Activated T-cell treated with anti-CD3 and anti-CD28 coated beads, Interleukin-2, amount 50 U/mL, for 1 hour (primary cell): Measurements from ENCODE around the gene RAB26.
A peak's percentile ranks its signal among the peaks of the same experiment; 100 is the strongest.
"Not testable (repeated sequence)": the region's sequence is repeated elsewhere in the genome, so short reads cannot be mapped to it uniquely, and the experiment has no call there.

Experiments used
- DNase-seq: peaks from one replicate; pipeline ENCODE4 v3.0.0-alpha.2; 2020

RAB26 gene

DNA sequence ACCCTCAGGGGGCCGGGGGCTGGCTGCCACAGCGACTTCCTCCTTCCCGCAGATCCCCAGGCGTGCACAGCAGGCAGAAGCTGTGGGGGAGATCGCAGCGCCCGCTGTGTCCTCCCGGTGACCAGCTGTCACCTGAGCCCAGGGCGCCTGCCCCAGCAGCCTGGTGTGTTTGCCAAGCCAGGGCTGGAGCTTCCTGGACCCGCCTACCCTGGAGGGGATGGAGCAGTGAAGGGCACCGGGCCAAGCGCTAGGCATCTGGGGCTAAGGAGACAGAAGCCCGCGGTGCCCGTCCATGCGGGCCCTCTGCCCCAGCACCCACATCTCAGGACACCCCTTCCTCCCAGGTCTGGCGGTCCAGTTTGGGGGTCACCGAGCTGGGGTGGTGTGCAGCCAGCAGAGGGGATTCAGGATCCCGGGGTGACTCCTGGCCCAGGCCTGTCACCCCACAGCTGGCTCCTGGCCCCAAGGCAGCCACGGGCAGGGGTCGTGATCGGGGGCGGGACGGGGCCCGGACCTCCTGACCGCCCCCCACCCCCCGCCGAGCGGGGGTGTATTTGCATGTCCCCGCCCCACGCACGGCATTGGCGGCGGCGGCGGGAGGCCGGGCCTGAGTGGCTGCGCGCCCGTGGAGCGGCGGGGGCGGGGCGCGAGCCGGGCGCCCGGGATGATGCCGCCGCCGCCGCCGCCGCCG is at the start of gene RAB26:
TSS of gene RAB26 (plus strand) at position 645 of the 691 bp plus-strand sequence. CDS start 159 bp downstream, outside the sequence.
- DNase-seq: peak; percentile 65

- not testable (repeated sequence) for DNase-seq
Measured at GRCh38 chr16:2101581-2101980, 46.8 kb upstream of the RAB26 start.

GRCh38 chr16:2102471-2102870 is 46.0 kb upstream of the RAB26 start:
- no peak for DNase-seq

GRCh38 chr16:2104464-2104863 is 44.0 kb upstream of the RAB26 start:
- not testable (repeated sequence) for DNase-seq

DNA sequence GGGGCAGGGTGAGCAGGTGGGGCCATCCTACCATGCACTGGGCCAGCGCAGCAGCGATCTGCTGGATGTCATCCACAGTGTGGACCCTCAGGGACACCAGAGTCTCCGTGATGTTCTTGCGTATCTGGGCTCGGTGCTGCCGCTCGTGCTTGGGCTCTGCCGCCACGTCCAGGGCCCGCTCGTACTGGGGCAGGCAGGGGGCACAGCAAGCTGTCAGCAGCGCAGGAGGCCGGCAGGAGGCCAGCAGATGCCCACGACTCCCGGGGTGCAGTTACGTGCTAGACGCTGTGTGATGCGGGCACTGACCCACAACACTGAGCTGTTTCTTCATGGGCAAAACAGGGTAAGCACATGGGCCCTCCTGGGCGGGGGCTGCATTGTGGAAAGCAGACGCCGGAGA is 43.1 kb upstream of the RAB26 start:
- DNase-seq: not testable (repeated sequence)

- DNase-seq: not testable (repeated sequence)
Measured at GRCh38 chr16:2105769-2106168, 42.7 kb upstream of the RAB26 start.

DNA sequence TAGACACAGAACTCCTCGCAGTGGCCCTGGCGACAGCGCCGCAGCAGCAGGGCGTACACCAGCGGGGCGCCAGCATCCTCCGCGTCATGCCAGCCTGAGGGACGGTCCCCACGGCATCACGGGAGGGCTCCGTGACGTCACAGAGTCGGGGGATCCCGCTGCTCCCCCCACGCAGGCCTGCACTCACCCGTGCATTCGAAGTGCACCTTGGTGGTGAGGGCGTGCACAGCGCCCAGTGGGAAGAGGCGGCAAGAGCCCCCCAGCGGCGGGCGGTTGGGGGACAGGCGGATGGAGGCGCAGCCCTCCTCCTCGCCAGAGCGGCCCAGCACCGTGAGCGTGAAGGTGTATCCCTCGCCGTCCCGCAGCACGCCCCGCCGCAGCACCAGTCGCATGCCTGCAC is 42.2 kb upstream of the RAB26 start:
- DNase-seq: not testable (repeated sequence)

GRCh38 chr16:2107121-2107790 is 41.2 kb upstream of the RAB26 start:
- DNase-seq: not testable (repeated sequence)

DNA sequence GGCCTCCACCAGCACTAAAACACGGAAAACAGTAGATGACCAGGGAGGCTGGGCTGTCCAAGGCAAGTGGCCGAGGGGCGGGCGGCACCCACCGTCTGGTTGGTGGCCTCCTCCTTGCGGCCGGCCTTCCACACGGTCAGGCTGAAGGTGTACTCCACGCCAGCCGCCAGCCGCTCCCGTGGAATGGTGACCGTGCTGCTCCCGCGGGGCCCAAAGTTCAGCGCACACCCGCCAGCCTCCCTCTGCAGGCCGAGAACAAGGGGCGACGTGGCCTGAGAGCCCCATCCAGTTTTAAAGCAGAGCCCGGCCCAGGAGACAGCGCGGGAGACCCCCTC is 40.7 kb upstream of the RAB26 start:
- DNase-seq: not testable (repeated sequence)

DNA sequence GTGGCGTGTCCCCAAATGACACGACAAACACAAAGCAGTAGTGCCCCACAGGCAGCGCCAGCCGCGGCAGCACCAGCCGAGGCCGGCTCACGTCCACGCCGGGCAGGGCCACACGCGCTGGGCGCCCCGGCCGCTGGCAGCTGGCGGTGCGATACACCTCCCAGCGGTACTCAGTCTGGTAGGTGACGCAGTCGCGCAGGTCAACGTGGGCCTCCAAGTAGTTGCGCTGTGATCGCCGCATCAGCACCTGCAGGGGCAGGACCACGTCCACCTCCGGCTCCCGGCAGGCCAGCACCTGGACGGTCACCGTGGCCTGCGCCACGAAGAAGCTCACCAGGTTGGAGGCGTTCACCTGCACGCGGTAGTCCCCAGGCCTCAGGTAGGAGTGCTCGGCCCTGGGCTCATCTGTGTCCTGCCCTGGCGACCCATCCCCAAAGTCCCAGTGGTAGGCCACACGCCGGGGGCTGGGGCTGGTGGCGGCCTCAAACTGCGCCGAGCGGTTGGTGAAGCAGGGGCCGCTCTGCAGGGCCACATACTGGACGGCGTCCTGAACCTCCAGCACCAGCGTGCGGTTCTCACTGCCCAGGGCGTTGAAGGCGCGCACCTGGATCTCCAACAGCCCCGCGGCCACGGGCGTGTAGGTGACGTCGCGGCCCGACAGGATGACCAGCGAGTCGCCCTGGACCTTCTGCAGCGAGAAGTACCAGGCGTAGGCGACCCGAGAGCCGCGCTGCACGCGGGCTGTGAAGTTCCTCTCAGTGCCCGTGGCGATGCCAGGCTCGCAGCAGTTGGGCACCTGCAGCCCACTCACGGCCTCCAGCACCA is 39.8 kb upstream of the RAB26 start:
- DNase-seq: not testable (repeated sequence)

DNA sequence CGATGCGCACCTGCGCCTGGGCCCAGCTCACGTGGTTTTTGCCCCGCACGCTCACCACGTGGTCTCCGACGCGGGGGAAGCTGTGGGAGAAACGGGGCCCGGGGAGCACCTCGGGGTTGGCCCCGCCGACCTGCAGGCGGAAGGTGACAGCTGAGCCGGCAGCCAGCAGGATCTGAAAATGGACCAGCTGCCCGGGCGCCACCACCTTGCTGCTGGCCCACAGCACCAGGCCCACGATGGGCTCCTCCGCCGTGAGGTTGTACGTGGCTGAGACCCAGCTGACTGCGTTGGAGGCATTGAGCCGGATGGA is 39.2 kb upstream of the RAB26 start:
- not testable (repeated sequence) for DNase-seq

DNA sequence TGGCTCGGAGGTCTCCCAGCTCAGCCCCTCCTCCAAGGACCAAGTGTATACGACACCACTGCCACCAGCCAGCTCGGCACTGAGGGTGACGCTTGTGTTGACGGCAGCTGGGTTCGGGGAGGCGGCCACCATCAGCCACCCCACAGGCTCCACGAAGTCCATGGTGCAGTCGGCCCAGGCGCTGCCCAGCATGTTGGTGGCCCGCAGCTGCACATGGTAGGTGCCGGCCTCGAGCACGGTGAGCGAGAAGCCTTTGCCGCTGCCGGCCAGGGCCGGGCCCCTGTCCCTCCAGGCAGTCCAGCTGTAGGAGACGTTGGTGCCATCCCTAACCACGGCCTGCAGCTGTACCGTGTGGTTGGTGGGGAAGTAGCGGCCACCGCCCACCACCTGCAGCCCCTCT is 38.6 kb upstream of the RAB26 start:
- not testable (repeated sequence) for DNase-seq

DNA sequence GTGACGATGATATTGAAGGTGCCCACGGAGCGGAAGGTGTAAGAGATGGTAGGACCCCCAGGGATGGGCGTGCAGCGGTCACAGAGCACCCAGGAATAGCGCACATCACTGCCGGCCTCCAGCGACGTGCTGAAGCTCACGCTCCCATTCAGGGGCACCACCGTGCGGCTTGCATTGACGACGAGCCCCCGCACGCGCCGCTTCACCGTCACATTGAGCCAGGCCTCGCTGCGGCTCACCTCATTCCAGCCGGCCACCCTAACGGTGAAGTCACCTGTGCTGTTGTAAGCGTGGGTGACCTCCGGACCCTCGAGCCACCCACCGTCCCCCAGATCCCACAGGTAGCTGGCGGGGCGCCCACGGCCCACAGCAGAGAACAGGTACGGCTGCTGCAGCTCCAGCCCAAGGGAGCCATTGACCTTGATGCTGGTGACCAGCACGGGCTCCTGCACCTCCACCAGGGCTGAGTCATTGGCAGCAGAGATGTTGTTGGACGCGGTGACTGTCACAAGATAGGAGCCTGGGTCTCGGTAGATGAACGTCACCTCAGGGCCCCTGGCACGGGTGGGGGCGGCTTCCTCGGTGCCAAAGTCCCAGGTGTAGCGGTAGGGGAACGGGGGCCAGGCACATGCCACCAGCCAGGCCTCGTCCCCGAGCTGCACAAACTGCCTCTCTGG is 38.0 kb upstream of the RAB26 start:
- DNase-seq: not testable (repeated sequence)

DNA sequence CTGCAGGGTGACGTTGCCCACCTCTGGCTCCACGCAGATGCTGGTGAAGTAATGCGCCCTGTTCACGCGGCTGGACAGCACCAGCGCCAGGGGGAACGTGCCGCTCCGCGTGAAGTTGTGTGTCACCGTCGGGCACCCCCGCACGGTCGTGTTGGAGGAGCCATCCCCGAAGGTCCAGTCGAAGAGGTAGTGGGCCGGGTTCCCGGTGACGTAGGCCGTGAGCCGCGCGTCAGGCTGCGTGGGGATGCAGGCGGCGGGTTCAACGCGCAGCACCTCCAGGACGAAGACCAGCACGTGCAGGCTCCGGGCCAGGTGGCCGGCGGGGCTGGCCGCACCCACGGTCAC is 37.4 kb upstream of the RAB26 start:
- not testable (repeated sequence) for DNase-seq

- not testable (repeated sequence) for DNase-seq
Measured at GRCh38 chr16:2111412-2112335, 36.8 kb upstream of the RAB26 start.

- not testable (repeated sequence) for DNase-seq
Measured at GRCh38 chr16:2112539-2113106, 35.8 kb upstream of the RAB26 start.

DNA sequence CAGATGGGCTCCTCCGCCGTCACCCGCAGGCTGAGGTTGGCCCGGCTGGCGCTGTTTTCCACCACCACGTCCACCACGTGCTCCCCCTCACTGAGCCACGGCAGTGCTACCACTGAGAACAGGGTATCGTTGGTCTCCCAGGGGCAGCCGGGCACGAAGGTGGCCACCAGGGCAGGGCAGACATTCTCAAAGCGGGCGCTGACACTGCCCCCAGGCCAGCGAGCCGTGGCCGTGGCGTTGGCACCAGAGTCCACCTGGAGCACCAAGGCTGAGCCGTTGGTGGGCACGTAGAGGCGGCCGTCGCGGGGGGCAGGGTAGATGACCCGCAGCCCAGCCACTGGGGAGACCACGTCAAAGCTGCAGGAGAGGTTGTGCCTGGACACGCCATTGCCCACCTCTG is 34.2 kb upstream of the RAB26 start:
- not testable (repeated sequence) for DNase-seq

GRCh38 chr16:2114885-2115590 is 33.4 kb upstream of the RAB26 start:
- DNase-seq: not testable (repeated sequence)

DNA sequence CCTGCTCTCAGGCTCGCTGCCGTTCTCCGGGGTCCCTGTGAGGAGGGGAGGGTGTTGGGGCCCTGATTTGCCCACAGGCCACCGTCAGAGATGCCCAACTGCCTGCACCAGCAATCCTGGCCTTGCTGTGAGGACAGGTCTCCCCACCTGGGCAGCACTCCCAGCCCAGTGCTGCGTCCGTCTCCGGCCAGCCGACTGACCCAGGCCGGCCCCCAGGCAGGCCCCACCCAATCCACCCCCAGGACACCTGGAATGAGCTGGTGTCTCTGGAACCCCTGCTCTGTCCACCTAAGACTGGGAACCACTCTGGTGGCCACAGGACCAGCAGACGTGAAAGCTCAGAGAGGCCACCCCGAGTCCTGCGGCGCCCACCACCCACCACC is 32.8 kb upstream of the RAB26 start:
- DNase-seq: no peak

GRCh38 chr16:2116428-2116827 is 32.0 kb upstream of the RAB26 start:
- not testable (repeated sequence) for DNase-seq

DNA sequence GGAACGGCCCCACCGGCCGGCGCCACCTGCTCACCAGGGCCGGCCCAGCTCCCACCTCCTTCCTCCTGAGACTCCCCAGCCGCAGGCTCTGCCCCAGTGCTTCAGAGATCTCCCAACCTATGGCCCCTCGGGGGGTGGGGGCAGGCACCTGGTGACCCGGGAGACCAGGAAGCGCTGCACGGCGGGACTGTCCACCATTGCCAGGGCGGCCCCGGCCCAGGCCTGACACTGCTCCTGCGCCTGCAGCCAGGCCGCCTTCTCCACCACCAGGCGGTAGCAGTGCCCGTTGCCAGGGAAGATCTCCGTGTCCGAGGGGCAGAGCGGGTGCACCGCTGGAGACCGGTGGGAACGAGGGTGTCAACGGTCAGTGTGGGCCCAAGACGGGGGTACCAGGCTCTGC is 31.1 kb upstream of the RAB26 start:
- not testable (repeated sequence) for DNase-seq
